SK-N-SH (cell line): ENCODE results near the gene TSPAN32. TPM values are rescaled to one million over a fixed set of nuclear protein-coding genes. Genes with fewer than 3 reads are reported as not detected.

Source experiments
- CTCF ChIA-PET: fragments of 300-600, 350-600 bp; formaldehyde crosslinking; extraction: SDS; loops from one replicate; lab custom pipeline; 2021; lab: Yijun Ruan, JAX
- POLR2A ChIA-PET: fragments of 350-600 bp; sonication (Branson Sonifier 250); formaldehyde crosslinking; extraction: SDS; loops from one replicate; lab custom pipeline; 2020; ENCODE audit warnings: antibody characterized with exemption, inconsistent platforms; lab: Yijun Ruan, JAX
- DNase-seq: peaks from one replicate; pipeline ENCODE4 v3.0.0; 2012
- H2AFZ ChIP-seq: fragments of 200-600 bp; sonication (generic); 2 replicates; pipeline ENCODE4 v1.8.1; 2016; ENCODE audit warnings: antibody characterized with exemption, mild to moderate bottlenecking, low read depth
- H3F3A ChIP-seq: fragments of 200-600 bp; sonication (generic); replicated peaks from 2 replicates; pipeline ENCODE3; 2016; ENCODE audit warnings: antibody characterized with exemption, mild to moderate bottlenecking; ENCODE audit not compliant: insufficient read depth
- H3K27ac ChIP-seq, 2 experiments: fragments of 200-500 bp in 1 of 2; fragments of 200-600 bp in 1 of 2; sonication (Bioruptor generic) in 1 of 2; sonication (generic), shearing (Covaris generic) in 1 of 2; 2 replicates each; pipeline versions ENCODE4 v1.5.1 to v1.6.1; 2014 to 2016; ENCODE audit warnings: low read depth in 2 of 2, inconsistent platforms in 1 of 2, low read length in 1 of 2, mild to moderate bottlenecking in 1 of 2, mixed read lengths in 1 of 2
- H3K27me3 ChIP-seq: fragments of 200-600 bp; sonication (generic), shearing (Covaris generic); 2 replicates; pipeline ENCODE4 v1.6.1; 2016; ENCODE audit warnings: mixed run types; ENCODE audit not compliant: insufficient read depth
- H3K36me3 ChIP-seq, 2 experiments: fragments of 200-500 bp in 1 of 2; fragments of 200-600 bp in 1 of 2; sonication (Bioruptor generic) in 1 of 2; sonication (generic) in 1 of 2; replicated peaks in 1 of 2; 2 replicates each; pipeline versions ENCODE3 to v1.5.1; 2014 to 2016; ENCODE audit warnings: low read length in 1 of 2, mild to moderate bottlenecking in 1 of 2; ENCODE audit not compliant: insufficient read depth in 2 of 2, control insufficient read depth in 1 of 2
- H3K4me1 ChIP-seq, 2 experiments: fragments of 200-500 bp in 1 of 2; fragments of 200-600 bp in 1 of 2; sonication (Bioruptor generic) in 1 of 2; sonication (generic), shearing (Covaris generic) in 1 of 2; 2 replicates each; pipeline versions ENCODE4 v1.5.1 to v1.6.1; 2014 to 2016; ENCODE audit warnings: low read depth in 1 of 2, low read length in 1 of 2, mixed run types in 1 of 2; ENCODE audit not compliant: insufficient read depth in 2 of 2, control insufficient read depth in 1 of 2
- H3K4me2 ChIP-seq: fragments of 200-600 bp; sonication (generic), shearing (Covaris generic); 2 replicates; pipeline ENCODE4 v1.6.1; 2017; ENCODE audit warnings: mixed run types
- H3K4me3 ChIP-seq, 2 experiments: fragments of 200-500 bp in 1 of 2; fragments of 200-600 bp in 1 of 2; sonication (Bioruptor generic) in 1 of 2; sonication (generic), shearing (Covaris generic) in 1 of 2; 2 replicates each; pipeline versions ENCODE4 v1.5.1 to v1.8.1; 2014 to 2016; ENCODE audit warnings: low read depth in 2 of 2, inconsistent platforms in 1 of 2, low read length in 1 of 2, mild to moderate bottlenecking in 1 of 2, mixed read lengths in 1 of 2, moderate library complexity in 1 of 2
- H3K79me2 ChIP-seq: fragments of 200-600 bp; sonication (generic); 2 replicates; pipeline ENCODE4 v1.8.1; 2017; ENCODE audit warnings: mild to moderate bottlenecking; ENCODE audit not compliant: insufficient read depth
- H3K9ac ChIP-seq: fragments of 200-600 bp; sonication (generic); 2 replicates; pipeline ENCODE4 v1.6.1; 2017; ENCODE audit warnings: mixed run types
- H3K9me2 ChIP-seq: fragments of 200-600 bp; sonication (generic); 2 replicates; pipeline ENCODE4 v1.6.1; 2017; ENCODE audit warnings: mixed run types
- H3K9me3 ChIP-seq: fragments of 200-600 bp; sonication (generic); 2 replicates; pipeline ENCODE4 v1.6.1; 2017; ENCODE audit warnings: mixed run types, mild to moderate bottlenecking, moderate library complexity
- H4K20me1 ChIP-seq: fragments of 200-600 bp; sonication (generic); 2 replicates; pipeline ENCODE4 v1.6.1; 2017; ENCODE audit warnings: mild to moderate bottlenecking, mixed run types; ENCODE audit not compliant: insufficient read depth
- FOSL2 ChIP-seq: IDR thresholded peaks from 2 replicates; pipeline ENCODE4 v1.4.0; 2012; ENCODE audit warnings: low read depth, mild to moderate bottlenecking, moderate library complexity, borderline replicate concordance
- FOXJ3 ChIP-seq: sonication (generic); formaldehyde crosslinking; IDR thresholded peaks from 2 replicates; pipeline ENCODE4 v1.5.1; 2020; ENCODE audit warnings: mild to moderate bottlenecking, missing genetic modification reagents
- FOXM1 ChIP-seq: IDR thresholded peaks from 2 replicates; pipeline ENCODE4 v1.4.0; 2012; ENCODE audit warnings: low read depth, mild to moderate bottlenecking
- GABPA ChIP-seq: IDR thresholded peaks from 2 replicates; pipeline ENCODE4 v1.4.0; 2012; ENCODE audit warnings: low read depth, mild to moderate bottlenecking
- GATA2 ChIP-seq: sonication (generic); formaldehyde crosslinking; IDR thresholded peaks from 2 replicates; pipeline ENCODE4 v1.5.0; 2020; ENCODE audit warnings: mild to moderate bottlenecking, missing genetic modification reagents
- JUND ChIP-seq: IDR thresholded peaks from 2 replicates; pipeline ENCODE4 v1.4.0; 2012
- MEF2A ChIP-seq: IDR thresholded peaks from 2 replicates; pipeline ENCODE4 v1.4.0; 2012; ENCODE audit warnings: low read depth, borderline replicate concordance
- MXI1 ChIP-seq: IDR thresholded peaks from 2 replicates; pipeline ENCODE4 v1.6.1; 2012; ENCODE audit warnings: mild to moderate bottlenecking, low read depth, low read length, improper control_type of control experiment
- NFIC ChIP-seq: IDR thresholded peaks from 2 replicates; pipeline ENCODE4 v1.4.0; 2012; ENCODE audit warnings: borderline replicate concordance
- NRF1 ChIP-seq: IDR thresholded peaks from 2 replicates; pipeline ENCODE4 v1.6.1; 2012; ENCODE audit warnings: low read depth, mild to moderate bottlenecking, low read length
- POLR2AphosphoS5 ChIP-seq: IDR thresholded peaks from 2 replicates; pipeline ENCODE4 v1.6.1; 2012; ENCODE audit warnings: low read depth, low read length
- RAD21 ChIP-seq: IDR thresholded peaks from 2 replicates; pipeline ENCODE4 v1.6.1; 2012; ENCODE audit warnings: mild to moderate bottlenecking, low read length
- RCOR1 ChIP-seq: fragments of 150-350 bp; IDR thresholded peaks from 2 replicates; pipeline ENCODE4 v1.6.1; 2017; ENCODE audit warnings: antibody characterized with exemption, low read length
- RFX5 ChIP-seq: IDR thresholded peaks from 2 replicates; pipeline ENCODE4 v1.6.1; 2012; ENCODE audit warnings: mild to moderate bottlenecking, improper control_type of control experiment, low read length
- SIN3A ChIP-seq: IDR thresholded peaks from 2 replicates; pipeline ENCODE4 v1.6.1; 2012; ENCODE audit warnings: low read depth, mild to moderate bottlenecking, low read length, moderate library complexity, borderline replicate concordance
- SMC3 ChIP-seq: IDR thresholded peaks from 2 replicates; pipeline ENCODE4 v1.6.1; 2012; ENCODE audit warnings: low read depth, low read length, improper control_type of control experiment
- TAF1 ChIP-seq: IDR thresholded peaks from 2 replicates; pipeline ENCODE4 v1.6.1; 2012; ENCODE audit warnings: low read depth, mild to moderate bottlenecking, low read length, moderate library complexity, borderline replicate concordance
- TCF12 ChIP-seq: IDR thresholded peaks from 2 replicates; pipeline ENCODE4 v1.4.0; 2012
- TEAD4 ChIP-seq: IDR thresholded peaks from 2 replicates; pipeline ENCODE4 v1.4.0; 2012; ENCODE audit warnings: mild to moderate bottlenecking, borderline replicate concordance; ENCODE audit not compliant: insufficient read depth
- WGBS: methylation state at CpG from one replicate; pipeline ENCODE4 v1.1.6; 2017; ENCODE audit warnings: low lambda C conversion rate; 5-methylcytosine and 5-hydroxymethylcytosine counted together
- polyA plus RNA-seq, 3 experiments: library from polyadenylated mRNA; depleted of rRNA; stranded (reverse); fragments of >200 nt; gene quantifications; 2 replicates each; pipeline ENCODE4 v1.2.3, GENCODE V29; 2012
- TF ChIP-seq, protein P1 (sequence below): IDR thresholded peaks from 2 replicates; pipeline ENCODE4 v1.4.0; 2012; ENCODE audit warnings: low read depth, borderline replicate concordance
- TF ChIP-seq, protein P2 (sequence below): IDR thresholded peaks from 2 replicates; pipeline ENCODE4 v1.4.0; 2012; ENCODE audit warnings: low read depth
- TF ChIP-seq, protein P3 (sequence below): fragments of 200-600 bp; sonication (generic); IDR thresholded peaks from 2 replicates; pipeline ENCODE4 v1.6.1; 2017; ENCODE audit warnings: antibody characterized with exemption, mild to moderate bottlenecking, moderate library complexity

The TSPAN32 gene
- polyA plus RNA-seq, 1 of the 3 experiments (the other 2 are of a cell fraction) = 0.12 TPM

- Histone ChIP-seq H3K27me3 (no peaks in the 10 kb centered on the region), H2AFZ (no peak overlapping the region), H3K9me3 (no peaks in the 10 kb centered on the region), H3K79me2 (no peaks in the 10 kb centered on the region), H3K9ac (no peak overlapping the region), H3F3A (no peaks in the 10 kb centered on the region), H3K4me1 (no peaks in the 10 kb centered on the region), H3K4me2 (no peak overlapping the region), H3K9me2 (no peaks in the 10 kb centered on the region), H4K20me1 (no peaks in the 10 kb centered on the region), H3K36me3 (no peaks in the 10 kb centered on the region), H3K27ac (no peak overlapping the region), H3K4me3 (no peak overlapping the region)
- ChIA-PET CTCF (interaction anchor here (1.5 to 3.1 kb wide), 2 partner anchors 20 to 94 kb away, joined by 4 to 12 read pairs; no protein-coding TSS in a partner anchor), POLR2A (no interaction called here)
- 81% methylated on average over 3 of the region's 4 CpGs for WGBS
- DNase-seq = no peak
- TF ChIP-seq RCOR1 = no peak
- TF ChIP-seq GATA2 = no peak
- TF ChIP-seq SMC3 = no peak
- no peak for TF ChIP-seq TEAD4
- TF ChIP-seq FOXJ3 (CRISPR knock-in tag) = no peak
- no peak for TF ChIP-seq MEF2A
- TF ChIP-seq TCF12 = no peak
- TF ChIP-seq MXI1 = no peak
- TF ChIP-seq, protein P1, sequence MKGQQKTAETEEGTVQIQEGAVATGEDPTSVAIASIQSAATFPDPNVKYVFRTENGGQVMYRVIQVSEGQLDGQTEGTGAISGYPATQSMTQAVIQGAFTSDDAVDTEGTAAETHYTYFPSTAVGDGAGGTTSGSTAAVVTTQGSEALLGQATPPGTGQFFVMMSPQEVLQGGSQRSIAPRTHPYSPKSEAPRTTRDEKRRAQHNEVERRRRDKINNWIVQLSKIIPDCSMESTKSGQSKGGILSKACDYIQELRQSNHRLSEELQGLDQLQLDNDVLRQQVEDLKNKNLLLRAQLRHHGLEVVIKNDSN = no peak
- no peak for TF ChIP-seq FOSL2
Observed at GRCh38 chr11:2325123-2325522, 23.3 kb downstream of the TSPAN32 start.

DNA sequence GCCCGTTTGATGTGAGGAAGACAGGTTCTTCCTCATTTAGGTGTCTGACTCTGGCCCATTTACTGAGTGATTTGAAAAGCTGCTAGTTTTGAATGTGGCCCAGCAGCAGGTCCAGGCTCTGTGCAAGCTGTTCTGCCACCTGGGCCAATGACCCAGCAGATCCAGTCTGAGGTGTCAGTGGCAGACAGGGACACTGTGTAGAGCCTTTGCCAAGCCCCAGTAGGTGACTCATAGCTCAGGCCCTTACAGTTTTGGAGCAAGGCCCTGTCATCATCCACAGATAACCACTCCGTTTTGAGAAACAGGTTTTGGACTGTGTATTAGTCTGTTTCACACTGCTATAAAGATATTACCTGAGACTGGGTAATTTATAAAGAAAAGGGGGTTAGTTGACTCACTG lies 23.9 kb downstream of the TSPAN32 start:
- H3K4me2 ChIP-seq = no peak overlapping the region
- no peaks in the 10 kb centered on the region for H3K27me3 ChIP-seq
- H3K79me2 ChIP-seq = no peaks in the 10 kb centered on the region
- H2AFZ ChIP-seq = no peak overlapping the region
- H3K9ac ChIP-seq = no peak overlapping the region
- 44% methylated on average over 2 of the region's 2 CpGs for WGBS
- H3K36me3 ChIP-seq = no peaks in the 10 kb centered on the region
- ChIA-PET CTCF (interaction anchor here (1.5 to 3.1 kb wide), 2 partner anchors 20 to 94 kb away, joined by 4 to 12 read pairs; no protein-coding TSS in a partner anchor), POLR2A (no interaction called here)
- DNase-seq = no peak
- no peaks in the 10 kb centered on the region for H3K9me3 ChIP-seq
- no peaks in the 10 kb centered on the region for H3F3A ChIP-seq
- no peaks in the 10 kb centered on the region for H3K9me2 ChIP-seq
- H3K4me1 ChIP-seq = no peaks in the 10 kb centered on the region
- H3K27ac ChIP-seq = no peak overlapping the region
- TF ChIP-seq FOSL2 (peak; percentile 7; the same call in 1 of the 2 replicates), NRF1 (no peak), GABPA (no peak), RFX5 (no peak)
- no peaks in the 10 kb centered on the region for H4K20me1 ChIP-seq
- no peak overlapping the region for H3K4me3 ChIP-seq

- Histone ChIP-seq H3K9me3 (no peaks in the 10 kb centered on the region), H3K27me3 (no peaks in the 10 kb centered on the region), H3K4me3 (no peak overlapping the region), H3K9ac (no peak overlapping the region), H3K4me2 (no peak overlapping the region), H2AFZ (no peak overlapping the region), H3K27ac (no peak overlapping the region), H4K20me1 (no peaks in the 10 kb centered on the region), H3K4me1 (no peaks in the 10 kb centered on the region), H3F3A (no peaks in the 10 kb centered on the region), H3K36me3 (no peaks in the 10 kb centered on the region), H3K9me2 (no peaks in the 10 kb centered on the region), H3K79me2 (no peaks in the 10 kb centered on the region)
- no peak for DNase-seq
- WGBS = 66% methylated on average over 9 of the region's 11 CpGs
- CTCF ChIA-PET = interaction anchor here (1.1 to 3.1 kb wide), 2 partner anchors 22 to 93 kb away, joined by 3 to 12 read pairs; no protein-coding TSS in a partner anchor
- POLR2A ChIA-PET = no interaction called here
- no peak for TF ChIP-seq GABPA
- no peak for TF ChIP-seq JUND
- TF ChIP-seq TEAD4 = no peak
- TF ChIP-seq, protein P2, sequence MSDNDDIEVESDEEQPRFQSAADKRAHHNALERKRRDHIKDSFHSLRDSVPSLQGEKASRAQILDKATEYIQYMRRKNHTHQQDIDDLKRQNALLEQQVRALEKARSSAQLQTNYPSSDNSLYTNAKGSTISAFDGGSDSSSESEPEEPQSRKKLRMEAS = no peak
- TF ChIP-seq, protein P1 = no peak
- TF ChIP-seq TAF1 = no peak
- no peak for TF ChIP-seq RAD21
- TF ChIP-seq, protein P3, sequence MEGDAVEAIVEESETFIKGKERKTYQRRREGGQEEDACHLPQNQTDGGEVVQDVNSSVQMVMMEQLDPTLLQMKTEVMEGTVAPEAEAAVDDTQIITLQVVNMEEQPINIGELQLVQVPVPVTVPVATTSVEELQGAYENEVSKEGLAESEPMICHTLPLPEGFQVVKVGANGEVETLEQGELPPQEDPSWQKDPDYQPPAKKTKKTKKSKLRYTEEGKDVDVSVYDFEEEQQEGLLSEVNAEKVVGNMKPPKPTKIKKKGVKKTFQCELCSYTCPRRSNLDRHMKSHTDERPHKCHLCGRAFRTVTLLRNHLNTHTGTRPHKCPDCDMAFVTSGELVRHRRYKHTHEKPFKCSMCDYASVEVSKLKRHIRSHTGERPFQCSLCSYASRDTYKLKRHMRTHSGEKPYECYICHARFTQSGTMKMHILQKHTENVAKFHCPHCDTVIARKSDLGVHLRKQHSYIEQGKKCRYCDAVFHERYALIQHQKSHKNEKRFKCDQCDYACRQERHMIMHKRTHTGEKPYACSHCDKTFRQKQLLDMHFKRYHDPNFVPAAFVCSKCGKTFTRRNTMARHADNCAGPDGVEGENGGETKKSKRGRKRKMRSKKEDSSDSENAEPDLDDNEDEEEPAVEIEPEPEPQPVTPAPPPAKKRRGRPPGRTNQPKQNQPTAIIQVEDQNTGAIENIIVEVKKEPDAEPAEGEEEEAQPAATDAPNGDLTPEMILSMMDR = no peak
- no peak for TF ChIP-seq FOXM1
- no peak for TF ChIP-seq POLR2AphosphoS5
- no peak for TF ChIP-seq SIN3A
- no peak for TF ChIP-seq NFIC
Observed at GRCh38 chr11:2327032-2327431, 25.2 kb downstream of the TSPAN32 start.
